Sigmoid colon (tissue), 7 donors: ENCODE data around the gene MYO10. TPM values are rescaled to one million over a fixed set of nuclear protein-coding genes. Genes with fewer than 3 reads are reported as not detected.

Experiments
- DNase-seq: peaks from one replicate; pipeline ENCODE4 v3.0.0-alpha.2; 2019
- H3K27ac ChIP-seq, 4 donors: fragments of 200-600 bp; sonication (generic); one replicate each; pipeline ENCODE4 v1.5.1; 2016 to 2019; ENCODE audit warnings: mild to moderate bottlenecking in 1 of 4
- H3K27me3 ChIP-seq, 3 donors: fragments of 200-600 bp; sonication (generic); one replicate each; pipeline ENCODE4 v1.5.1; 2019; ENCODE audit warnings: mild to moderate bottlenecking in 1 of 3
- H3K36me3 ChIP-seq, 4 donors: fragments of 200-600 bp; sonication (generic); one replicate each; pipeline ENCODE4 v1.5.1; 2016 to 2019
- H3K4me1 ChIP-seq, 4 donors: fragments of 200-600 bp; sonication (generic); one replicate each; pipeline ENCODE4 v1.5.1; 2017 to 2019
- H3K4me3 ChIP-seq, 4 donors: fragments of 200-600 bp; sonication (generic); one replicate each; pipeline ENCODE4 v1.5.1; 2017 to 2019; ENCODE audit warnings: mild to moderate bottlenecking in 2 of 4, moderate library complexity in 1 of 4
- H3K9me3 ChIP-seq, 4 donors: fragments of 200-600 bp in 3 of 4; sonication (generic) in 3 of 4; one replicate each; pipeline versions ENCODE4 v1.5.1 to v1.6.1; 2013 to 2019
- CTCF ChIP-seq, 4 experiments: fragments of 450-650 bp in 3 of 4; fragments of 200-600 bp in 1 of 4; IDR thresholded peaks; one replicate each; pipeline ENCODE4 v1.5.1; 2016 to 2019; ENCODE audit warnings: antibody characterized with exemption in 4 of 4, mild to moderate bottlenecking in 3 of 4, moderate library complexity in 2 of 4
- EP300 ChIP-seq, 4 donors: sonication (generic); formaldehyde crosslinking; IDR thresholded peaks; one replicate each; pipeline ENCODE4 v1.6.1; 2017; ENCODE audit warnings: antibody characterized with exemption in 4 of 4
- POLR2A ChIP-seq, 2 donors: fragments of 450-650 bp; IDR thresholded peaks; one replicate each; pipeline ENCODE4 v1.6.1; 2016; ENCODE audit warnings: antibody characterized with exemption in 2 of 2, mild to moderate bottlenecking in 2 of 2, moderate library complexity in 2 of 2
- POLR2AphosphoS5 ChIP-seq, 4 donors: sonication (generic); formaldehyde crosslinking; IDR thresholded peaks; one replicate each; pipeline ENCODE4 v1.6.1; 2017; ENCODE audit warnings: antibody characterized with exemption in 4 of 4
- whole genome bisulfite sequencing, 2 donors: extraction: QIAGEN DNeasy Blood & Tissue Kit; methylation state at CpG; one replicate each; pipeline ENCODE4 v1.1.7; 2013; 5-methylcytosine and 5-hydroxymethylcytosine counted together
- intact Hi-C: fragments of 100-400 bp; cut with DNase I; formaldehyde crosslinking; loops from one replicate; pipeline ENCODE4 v1.15.1; 2023
- polyA plus RNA-seq, 3 donors: library from polyadenylated mRNA; stranded (reverse); fragments of 200-250 nt; gene quantifications; one replicate each; pipeline ENCODE4 v1.2.3, GENCODE V29; 2013
- total RNA-seq, 4 donors: library from RNA; depleted of rRNA; stranded (reverse); fragments of >200 nt; gene quantifications; one replicate each; pipeline ENCODE4 v1.1.0, GENCODE V29; 2016
- donor health status: healthy with polysubstance abuse.
- donor health status: Bipolar disorder and iron deficiency.
- donor health status: healthy.

MYO10 gene
- total and polyA plus RNA-seq, 7 donors, result 3.9 to 20.3 (median 8.3) TPM

GRCh38 chr5:16794269-16794913 lies 141.7 kb downstream of the MYO10 start:
- H3K4me3 ChIP-seq, result no peak overlapping the region
- DNase-seq, result no peak
- H3K36me3 ChIP-seq, result no peaks in the 10 kb centered on the region
- H3K27ac ChIP-seq, result no peak overlapping the region
- H3K27me3 ChIP-seq, result no peaks in the 10 kb centered on the region
- 94% methylated on average over 23 of the region's 23 CpGs for WGBS, 2 donors
- no peaks in the 10 kb centered on the region for H3K4me1 ChIP-seq
- intact Hi-C loops, result loop anchor here (5.0 kb wide), 1 partner anchor 338 kb away; no protein-coding TSS in a partner anchor
- H3K9me3 ChIP-seq, result no peaks in the 10 kb centered on the region
- TF ChIP-seq EP300 (IDR thresholded peaks at IDR 0.05), result no peak
- no peak for TF ChIP-seq CTCF (IDR thresholded peaks at IDR 0.05)
- TF ChIP-seq POLR2A (IDR thresholded peaks at IDR 0.05), result no peak
- TF ChIP-seq POLR2AphosphoS5 (IDR thresholded peaks at IDR 0.05), result no peak

GRCh38 chr5:16792598-16793275 lies 143.4 kb downstream of the MYO10 start:
- no peaks in the 10 kb centered on the region for H3K9me3 ChIP-seq
- TF ChIP-seq EP300 (IDR thresholded peaks at IDR 0.05) (no peak), CTCF (IDR thresholded peaks at IDR 0.05) (no peak), POLR2AphosphoS5 (IDR thresholded peaks at IDR 0.05) (no peak), POLR2A (IDR thresholded peaks at IDR 0.05) (no peak)
- 86 to 93% methylated on average over 13 of the region's 13 CpGs for WGBS, 2 donors
- DNase-seq, result no peak
- no peak overlapping the region for H3K4me3 ChIP-seq
- intact Hi-C loops, result loop anchor here (5.0 kb wide), 1 partner anchor 340 kb away; no protein-coding TSS in a partner anchor
- H3K36me3 ChIP-seq, result no peaks in the 10 kb centered on the region
- no peak overlapping the region for H3K27ac ChIP-seq
- no peaks in the 10 kb centered on the region for H3K4me1 ChIP-seq
- H3K27me3 ChIP-seq, result no peaks in the 10 kb centered on the region

GRCh38 chr5:16791904-16792597 lies 144.0 kb downstream of the MYO10 start:
- H3K4me1 ChIP-seq, result no peaks in the 10 kb centered on the region
- intact Hi-C loops, result loop anchor here (1.0 to 5.0 kb wide), 3 partner anchors 340 to 411 kb away; no protein-coding TSS in a partner anchor
- TF ChIP-seq POLR2AphosphoS5 (IDR thresholded peaks at IDR 0.05) (no peak), CTCF (IDR thresholded peaks at IDR 0.05) (no peak), POLR2A (IDR thresholded peaks at IDR 0.05) (no peak), EP300 (IDR thresholded peaks at IDR 0.05) (no peak)
- no peak overlapping the region for H3K4me3 ChIP-seq
- no peaks in the 10 kb centered on the region for H3K9me3 ChIP-seq
- 61 to 76% methylated on average over 10 of the region's 10 CpGs for WGBS, 2 donors
- no peaks in the 10 kb centered on the region for H3K27me3 ChIP-seq
- no peaks in the 10 kb centered on the region for H3K36me3 ChIP-seq
- no peak for DNase-seq
- no peak overlapping the region for H3K27ac ChIP-seq

GRCh38 chr5:16791036-16791705 lies 144.9 kb downstream of the MYO10 start:
- no peak overlapping the region for H3K27ac ChIP-seq
- H3K27me3 ChIP-seq, result no peaks in the 10 kb centered on the region
- no peak overlapping the region for H3K4me3 ChIP-seq
- no peaks in the 10 kb centered on the region for H3K4me1 ChIP-seq
- no peaks in the 10 kb centered on the region for H3K36me3 ChIP-seq
- no peaks in the 10 kb centered on the region for H3K9me3 ChIP-seq
- intact Hi-C loops, result loop anchor here (1.0 to 5.0 kb wide), 3 partner anchors 341 to 412 kb away; no protein-coding TSS in a partner anchor
- WGBS, 2 donors, result 35 to 41% methylated on average over 6 of the region's 6 CpGs
- TF ChIP-seq CTCF (IDR thresholded peaks at IDR 0.05), result peak; percentile 61 to 75 (median 68)
- no peak for TF ChIP-seq EP300 (IDR thresholded peaks at IDR 0.05)
- DNase-seq, result no peak
